Loucy (cell line): ENCODE results near the gene ZNF546.

Experiments
- H2AFZ ChIP-seq: fragments of 200-600 bp; sonication (generic); 2 replicates; pipeline ENCODE4 v1.6.0; 2016; ENCODE audit warnings: antibody characterized with exemption, mild to moderate bottlenecking, low read length, moderate library complexity
- H3F3A ChIP-seq: fragments of 200-600 bp; 2 replicates; pipeline ENCODE4 v1.6.0; 2016; ENCODE audit warnings: antibody characterized with exemption, low read depth, mild to moderate bottlenecking
- H3K27me3 ChIP-seq: fragments of 200-600 bp; sonication (generic); 2 replicates; pipeline ENCODE4 v1.6.1; 2014; ENCODE audit warnings: low read length, mild to moderate bottlenecking; ENCODE audit not compliant: insufficient read depth, poor library complexity, severe bottlenecking
- H3K36me3 ChIP-seq: fragments of 200-600 bp; sonication (generic); 2 replicates; pipeline ENCODE4 v1.6.1; 2016; ENCODE audit warnings: low read length; ENCODE audit not compliant: insufficient read depth
- H3K4me1 ChIP-seq: fragments of 200-600 bp; sonication (generic); 2 replicates; pipeline ENCODE4 v1.5.1; 2014; ENCODE audit warnings: low read length, mild to moderate bottlenecking; ENCODE audit not compliant: insufficient read depth, poor library complexity, severe bottlenecking
- H3K4me2 ChIP-seq: fragments of 200-600 bp; sonication (generic); 2 replicates; pipeline ENCODE4 v1.6.0; 2014; ENCODE audit warnings: antibody characterized with exemption, low read length, low read depth, mild to moderate bottlenecking; ENCODE audit not compliant: poor library complexity, severe bottlenecking
- H3K4me3 ChIP-seq: fragments of 200-600 bp; sonication (generic); 2 replicates; pipeline ENCODE4 v1.5.1; 2014; ENCODE audit warnings: low read length, mild to moderate bottlenecking, mixed read lengths; ENCODE audit not compliant: poor library complexity, severe bottlenecking
- H3K79me2 ChIP-seq: fragments of 200-600 bp; sonication (generic); 2 replicates; pipeline ENCODE4 v1.6.1; 2014; ENCODE audit warnings: low read length; ENCODE audit not compliant: insufficient read depth
- H3K9ac ChIP-seq: fragments of 200-600 bp; sonication (generic); 2 replicates; pipeline ENCODE4 v1.6.0; 2014; ENCODE audit warnings: mild to moderate bottlenecking, low read depth, low read length, moderate library complexity; ENCODE audit not compliant: poor library complexity, severe bottlenecking
- H3K9me2 ChIP-seq: fragments of 200-600 bp; sonication (generic); replicated peaks from 2 replicates; pipeline ENCODE4 v1.6.1; 2016; ENCODE audit warnings: low read depth, low read length, mixed read lengths
- H3K9me3 ChIP-seq: fragments of 200-600 bp; sonication (generic); 2 replicates; pipeline ENCODE4 v1.6.1; 2014; ENCODE audit warnings: mild to moderate bottlenecking, antibody characterized with exemption, low read length, low read depth; ENCODE audit not compliant: insufficient read depth
- H4K20me1 ChIP-seq: fragments of 200-600 bp; sonication (generic); 2 replicates; pipeline ENCODE4 v1.6.0; 2014; ENCODE audit warnings: antibody characterized with exemption, low read length, mild to moderate bottlenecking; ENCODE audit not compliant: insufficient read depth, poor library complexity, severe bottlenecking
- EZH2phosphoT487 ChIP-seq: fragments of 200-600 bp; IDR thresholded peaks from 2 replicates; pipeline ENCODE4 v1.6.1; 2018; ENCODE audit warnings: antibody characterized with exemption, mild to moderate bottlenecking, moderate library complexity, borderline replicate concordance
- TF ChIP-seq, protein P1 (sequence below): fragments of 200-600 bp; sonication (generic); conservative IDR thresholded peaks from 2 replicates; pipeline ENCODE4 v1.5.1; 2014; ENCODE audit warnings: mild to moderate bottlenecking, antibody characterized with exemption, low read length

ZNF546 gene

GRCh38 chr19:40059624-40060023, 62.8 kb downstream of the ZNF546 start:
- Histone ChIP-seq H4K20me1 (no peaks in the 10 kb centered on the region), H2AFZ (no peak overlapping the region), H3K9me2 (no peaks in the 10 kb centered on the region), H3F3A (no peaks in the 10 kb centered on the region), H3K9ac (no peak overlapping the region), H3K9me3 (peaks cover 3% of the 10 kb centered on the region; the same call in 1 of the 2 replicates), H3K36me3 (no peaks in the 10 kb centered on the region), H3K4me1 (peaks cover 14% of the 10 kb centered on the region), H3K79me2 (peaks cover 14% of the 10 kb centered on the region; the same call in 1 of the 2 replicates), H3K4me2 (no peak overlapping the region), H3K27me3 (peaks cover 27% of the 10 kb centered on the region), H3K4me3 (no peak overlapping the region)
- TF ChIP-seq EZH2phosphoT487: no peak
- TF ChIP-seq, protein P1, sequence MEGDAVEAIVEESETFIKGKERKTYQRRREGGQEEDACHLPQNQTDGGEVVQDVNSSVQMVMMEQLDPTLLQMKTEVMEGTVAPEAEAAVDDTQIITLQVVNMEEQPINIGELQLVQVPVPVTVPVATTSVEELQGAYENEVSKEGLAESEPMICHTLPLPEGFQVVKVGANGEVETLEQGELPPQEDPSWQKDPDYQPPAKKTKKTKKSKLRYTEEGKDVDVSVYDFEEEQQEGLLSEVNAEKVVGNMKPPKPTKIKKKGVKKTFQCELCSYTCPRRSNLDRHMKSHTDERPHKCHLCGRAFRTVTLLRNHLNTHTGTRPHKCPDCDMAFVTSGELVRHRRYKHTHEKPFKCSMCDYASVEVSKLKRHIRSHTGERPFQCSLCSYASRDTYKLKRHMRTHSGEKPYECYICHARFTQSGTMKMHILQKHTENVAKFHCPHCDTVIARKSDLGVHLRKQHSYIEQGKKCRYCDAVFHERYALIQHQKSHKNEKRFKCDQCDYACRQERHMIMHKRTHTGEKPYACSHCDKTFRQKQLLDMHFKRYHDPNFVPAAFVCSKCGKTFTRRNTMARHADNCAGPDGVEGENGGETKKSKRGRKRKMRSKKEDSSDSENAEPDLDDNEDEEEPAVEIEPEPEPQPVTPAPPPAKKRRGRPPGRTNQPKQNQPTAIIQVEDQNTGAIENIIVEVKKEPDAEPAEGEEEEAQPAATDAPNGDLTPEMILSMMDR: no peak

- TF ChIP-seq EZH2phosphoT487: no peak
- TF ChIP-seq, protein P1: no peak
- Histone ChIP-seq H3K4me1 (no peaks in the 10 kb centered on the region), H3K4me3 (no peak overlapping the region), H4K20me1 (no peaks in the 10 kb centered on the region), H3K9me3 (peaks cover 15% of the 10 kb centered on the region; the same call in 1 of the 2 replicates), H3K36me3 (peaks cover 16% of the 10 kb centered on the region; the same call in 1 of the 2 replicates), H3K9me2 (no peaks in the 10 kb centered on the region), H3K79me2 (no peaks in the 10 kb centered on the region), H3K4me2 (no peak overlapping the region), H3K9ac (no peak overlapping the region), H3F3A (no peaks in the 10 kb centered on the region), H3K27me3 (no peaks in the 10 kb centered on the region), H2AFZ (no peak overlapping the region)
Measured at GRCh38 chr19:40070058-40070457, 73.2 kb downstream of the ZNF546 start.
